K562 (cell line): ENCODE data around the gene BPNT1. TPM values are rescaled to one million over a fixed set of nuclear protein-coding genes. Genes with fewer than 3 reads are reported as not detected.

Experiments
- ATAC-seq: fragments of 200-7000 bp; cut with Tn5 transposase; 3 replicates; pipeline ENCODE4 v1.9.1; 2020; ENCODE audit warnings: moderate library complexity
- BruUV-seq: library from RNA; stranded (reverse); fragments of 400-500 nt; replicated peaks from 2 replicates; lab custom pipeline; 2021; lab: Mats Ljungman, UMichigan
- CTCF ChIA-PET: fragments of 300-600 bp; formaldehyde crosslinking; extraction: SDS; loops from one replicate; lab custom pipeline; 2021; ENCODE audit warnings: low intra/inter-chr PET ratio; lab: Yijun Ruan, JAX
- POLR2A ChIA-PET: fragments of 300-600, 350-650 bp; sonication (Branson Sonifier 250); formaldehyde crosslinking; extraction: SDS; loops from one replicate; lab custom pipeline; 2021; ENCODE audit warnings: antibody characterized with exemption, inconsistent platforms; lab: Yijun Ruan, JAX
- DNase-seq, 4 experiments: peaks; one replicate each; pipeline versions ENCODE4 v3.0.0 to v3.0.0-alpha.2; 2011 to 2018; ENCODE audit warnings: low spot score in 3 of 4, mixed read lengths in 3 of 4; ENCODE audit errors: extremely low read depth in 1 of 4
- FAIRE-seq: peaks from 2 replicates; lab custom pipeline; 2011; peaks lifted over from hg19 to GRCh38; lab: Jason Lieb, UNC
- H2AFZ ChIP-seq: 2 replicates; pipeline ENCODE4 v1.6.0; 2011; ENCODE audit warnings: low read depth, low read length, control low read depth, inconsistent platforms
- H3K27ac ChIP-seq: fragments of 200-600 bp; 3 replicates; pipeline ENCODE4 v1.8.0; 2011; ENCODE audit warnings: low read depth, mild to moderate bottlenecking, control low read depth, inconsistent platforms, low read length, moderate library complexity, mixed read lengths; ENCODE audit errors: extremely low read depth
- H3K27me3 ChIP-seq, 2 experiments: fragments of 300-600 bp in 1 of 2; 2 replicates in 1 of 2; 3 replicates in 1 of 2; pipeline versions ENCODE4 v1.6.0 to v1.8.0; 2011; ENCODE audit warnings: inconsistent platforms in 2 of 2, low read length in 2 of 2, mild to moderate bottlenecking in 1 of 2, mixed read lengths in 1 of 2, moderate library complexity in 1 of 2; ENCODE audit not compliant: control insufficient read depth in 2 of 2, insufficient read depth in 2 of 2
- H3K36me3 ChIP-seq: fragments of 300-600 bp; 3 replicates; pipeline ENCODE4 v1.8.0; 2011; ENCODE audit warnings: mild to moderate bottlenecking, low read length, inconsistent platforms; ENCODE audit not compliant: control insufficient read depth, insufficient read depth
- H3K4me1 ChIP-seq, 2 experiments: fragments of 200-600 bp in 1 of 2; replicated peaks in 1 of 2; 2 replicates in 1 of 2; 3 replicates in 1 of 2; pipeline versions ENCODE4 v1.5.1 to v1.8.0; 2011; ENCODE audit warnings: inconsistent platforms in 2 of 2, low read length in 2 of 2, mild to moderate bottlenecking in 1 of 2, mixed read lengths in 1 of 2, moderate library complexity in 1 of 2; ENCODE audit not compliant: control insufficient read depth in 2 of 2, insufficient read depth in 2 of 2
- H3K4me2 ChIP-seq: 2 replicates; pipeline ENCODE4 v1.6.1; 2011; ENCODE audit warnings: low read length, control low read depth, inconsistent platforms, mixed read lengths; ENCODE audit not compliant: insufficient read depth
- H3K4me3 ChIP-seq: fragments of 200-600 bp; sonication (generic), shearing (Covaris generic); 2 replicates; pipeline ENCODE4 v1.5.1; 2016; ENCODE audit warnings: control low read depth, inconsistent platforms
- H3K79me2 ChIP-seq: fragments of 200-600 bp; 3 replicates; pipeline ENCODE4 v1.8.0; 2011; ENCODE audit warnings: low read length, inconsistent platforms; ENCODE audit not compliant: control insufficient read depth, insufficient read depth
- H3K9ac ChIP-seq, 2 experiments: 2 replicates each; pipeline versions ENCODE4 v1.6.0 to v1.6.1; 2011; ENCODE audit warnings: low read depth in 2 of 2, low read length in 2 of 2, control low read depth in 1 of 2, inconsistent platforms in 1 of 2, mild to moderate bottlenecking in 1 of 2, mixed read lengths in 1 of 2; ENCODE audit not compliant: insufficient read depth in 1 of 2
- H3K9me1 ChIP-seq: one replicate; pipeline ENCODE4 v1.6.0; 2011; ENCODE audit warnings: inconsistent platforms, mild to moderate bottlenecking, low read length, moderate library complexity; ENCODE audit not compliant: control insufficient read depth, insufficient read depth
- H3K9me3 ChIP-seq: replicated peaks from 2 replicates; pipeline ENCODE4 v1.5.1; 2011; ENCODE audit warnings: low read depth, low read length, inconsistent platforms; ENCODE audit not compliant: control insufficient read depth, insufficient read depth
- H4K20me1 ChIP-seq: replicated peaks from 2 replicates; pipeline ENCODE4 v1.6.1; 2011; ENCODE audit warnings: low read length, inconsistent platforms, mixed read lengths; ENCODE audit not compliant: control insufficient read depth, insufficient read depth
- GATAD2A ChIP-seq: fragments of 450-650 bp; IDR thresholded peaks from 2 replicates; pipeline ENCODE4 v1.6.1; 2017
- MEF2A ChIP-seq: IDR thresholded peaks from 2 replicates; pipeline ENCODE4 v1.6.1; 2011; ENCODE audit warnings: low read depth, mild to moderate bottlenecking, low read length, moderate library complexity; ENCODE audit not compliant: control insufficient read depth
- MLX ChIP-seq, 2 experiments: fragments of 450-650 bp in 1 of 2; sonication (generic) in 1 of 2; formaldehyde crosslinking; conservative IDR thresholded peaks; 2 replicates each; pipeline versions ENCODE4 v1.4.0 to v1.8.1; 2020 to 2022; ENCODE audit warnings: mild to moderate bottlenecking in 1 of 2, missing genetic modification reagents in 1 of 2
- TGIF2 ChIP-seq: sonication (generic); formaldehyde crosslinking; IDR thresholded peaks from 2 replicates; pipeline ENCODE4 v1.8.1; 2022; ENCODE audit warnings: mild to moderate bottlenecking, missing genetic modification reagents, moderate library complexity
- ZNF311 ChIP-seq: fragments of 250-450 bp; sonication (Bioruptor Pico); IDR thresholded peaks from 2 replicates; pipeline ENCODE4 v1.4.0; 2020; ENCODE audit warnings: mild to moderate bottlenecking, moderate library complexity
- WGBS: fragments of 100-300 bp; shearing (Covaris generic); methylation state at CpG from one replicate; pipeline ENCODE4 v1.1.6; 2016; ENCODE audit warnings: low coverage, mixed read lengths; ENCODE audit not compliant: insufficient coverage; ENCODE audit errors: missing lambda C conversion rate; 5-methylcytosine and 5-hydroxymethylcytosine counted together
- in situ Hi-C: fragments of 300-500 bp; cut with MboI; formaldehyde crosslinking; loops from 4 replicates; pipeline ENCODE4 v1.15.0; 2018; ENCODE audit warnings: inconsistent platforms, mixed read lengths
- intact Hi-C: fragments of 100-400 bp; cut with micrococcal nuclease; formaldehyde crosslinking; loops from 2 replicates; pipeline ENCODE4 v1.14.2; 2022
- polyA plus RNA-seq, 8 experiments: library from polyadenylated mRNA; depleted of rRNA in 4 of 8; stranded (reverse) in 5 of 8; unstranded in 3 of 8; fragments of >200 nt; fragmentation: Nextera tagmentation in 2 of 8; fragmentation: Illumina TruSeq in 1 of 8; extraction: Ambion mirVana in 2 of 8; extraction: Trizol in 1 of 8; gene quantifications; 2 replicates each; pipeline versions ENCODE4 v1.2.1 to v1.2.3, GENCODE V29; 2011 to 2014; ENCODE audit warnings: inconsistent platforms in 1 of 8, missing spikeins in 1 of 8
- total RNA-seq, 7 experiments: library from RNA; depleted of rRNA in 6 of 7; stranded (reverse); fragments of >200 nt in 6 of 7; fragmentation: Illumina TruSeq in 2 of 7; extraction: Trizol in 2 of 7; gene quantifications; 2 replicates each; pipeline versions ENCODE4 v1.2.1 to v1.2.3, GENCODE V29; 2011 to 2021; ENCODE audit warnings: low replicate concordance in 1 of 7
- TF ChIP-seq, protein P1 (sequence below): fragments of 450-650 bp; IDR thresholded peaks from 2 replicates; pipeline ENCODE4 v1.6.1; 2017; ENCODE audit warnings: mild to moderate bottlenecking, moderate library complexity
- TF ChIP-seq, protein P2 (sequence below): sonication (generic); formaldehyde crosslinking; IDR thresholded peaks from 2 replicates; pipeline ENCODE4 v1.8.0; 2022; ENCODE audit warnings: missing genetic modification reagents, mild to moderate bottlenecking, borderline replicate concordance

The BPNT1 gene
- total and polyA plus RNA-seq, 9 of the 15 experiments (the other 6 are each of a cell fraction or from before 2014, with no cell fraction given): 30.2 to 73.8 (median 40.5) TPM

GRCh38 chr1:220137019-220137786 is 47.6 kb upstream of the BPNT1 start (continued):
- TF ChIP-seq, protein P1, sequence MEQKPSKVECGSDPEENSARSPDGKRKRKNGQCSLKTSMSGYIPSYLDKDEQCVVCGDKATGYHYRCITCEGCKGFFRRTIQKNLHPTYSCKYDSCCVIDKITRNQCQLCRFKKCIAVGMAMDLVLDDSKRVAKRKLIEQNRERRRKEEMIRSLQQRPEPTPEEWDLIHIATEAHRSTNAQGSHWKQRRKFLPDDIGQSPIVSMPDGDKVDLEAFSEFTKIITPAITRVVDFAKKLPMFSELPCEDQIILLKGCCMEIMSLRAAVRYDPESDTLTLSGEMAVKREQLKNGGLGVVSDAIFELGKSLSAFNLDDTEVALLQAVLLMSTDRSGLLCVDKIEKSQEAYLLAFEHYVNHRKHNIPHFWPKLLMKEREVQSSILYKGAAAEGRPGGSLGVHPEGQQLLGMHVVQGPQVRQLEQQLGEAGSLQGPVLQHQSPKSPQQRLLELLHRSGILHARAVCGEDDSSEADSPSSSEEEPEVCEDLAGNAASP: no peak
- TF ChIP-seq MLX (CRISPR knock-in tag; conservative IDR thresholded peaks at IDR 0.05) (no peak), ZNF311 (no peak)

DNA sequence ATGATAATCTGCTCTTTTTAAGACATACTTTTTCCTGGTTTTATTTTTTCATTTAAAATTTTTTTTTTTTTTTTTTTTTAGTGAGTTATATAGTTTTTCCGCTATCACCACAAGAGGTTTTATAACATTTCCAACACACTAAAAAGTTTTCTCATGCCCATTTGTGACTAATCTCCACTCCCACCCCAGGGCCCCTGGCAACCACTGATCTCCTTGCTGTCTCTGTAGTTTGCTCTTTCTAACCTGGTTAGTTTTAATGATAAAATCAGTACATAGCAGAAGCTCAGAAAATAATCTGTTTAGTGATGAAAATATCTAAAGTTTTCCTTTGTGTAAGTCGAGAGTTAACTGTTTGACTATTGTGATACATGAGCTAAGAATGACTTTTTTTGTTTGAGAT is 46.2 kb upstream of the BPNT1 start:
- Histone ChIP-seq H3K4me1 (no peaks in the 10 kb centered on the region), H3K36me3 (peaks cover 76% of the 10 kb centered on the region), H3K9me3 (no peaks in the 10 kb centered on the region), H4K20me1 (no peaks in the 10 kb centered on the region), H3K9me1 (no peaks in the 10 kb centered on the region), H2AFZ (no peak overlapping the region), H3K4me2 (no peak overlapping the region), H3K27me3 (no peaks in the 10 kb centered on the region), H3K4me3 (no peak overlapping the region), H3K9ac (no peak overlapping the region), H3K27ac (no peak overlapping the region), H3K79me2 (no peaks in the 10 kb centered on the region)
- TF ChIP-seq GATAD2A (no peak), MEF2A (no peak), TGIF2 (CRISPR knock-in tag) (no peak)
- TF ChIP-seq, protein P2, sequence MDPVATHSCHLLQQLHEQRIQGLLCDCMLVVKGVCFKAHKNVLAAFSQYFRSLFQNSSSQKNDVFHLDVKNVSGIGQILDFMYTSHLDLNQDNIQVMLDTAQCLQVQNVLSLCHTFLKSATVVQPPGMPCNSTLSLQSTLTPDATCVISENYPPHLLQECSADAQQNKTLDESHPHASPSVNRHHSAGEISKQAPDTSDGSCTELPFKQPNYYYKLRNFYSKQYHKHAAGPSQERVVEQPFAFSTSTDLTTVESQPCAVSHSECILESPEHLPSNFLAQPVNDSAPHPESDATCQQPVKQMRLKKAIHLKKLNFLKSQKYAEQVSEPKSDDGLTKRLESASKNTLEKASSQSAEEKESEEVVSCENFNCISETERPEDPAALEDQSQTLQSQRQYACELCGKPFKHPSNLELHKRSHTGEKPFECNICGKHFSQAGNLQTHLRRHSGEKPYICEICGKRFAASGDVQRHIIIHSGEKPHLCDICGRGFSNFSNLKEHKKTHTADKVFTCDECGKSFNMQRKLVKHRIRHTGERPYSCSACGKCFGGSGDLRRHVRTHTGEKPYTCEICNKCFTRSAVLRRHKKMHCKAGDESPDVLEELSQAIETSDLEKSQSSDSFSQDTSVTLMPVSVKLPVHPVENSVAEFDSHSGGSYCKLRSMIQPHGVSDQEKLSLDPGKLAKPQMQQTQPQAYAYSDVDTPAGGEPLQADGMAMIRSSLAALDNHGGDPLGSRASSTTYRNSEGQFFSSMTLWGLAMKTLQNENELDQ: no peak
- POLR2A ChIA-PET: interaction anchor here (2.1 kb wide), 1 partner anchor 10 kb away, joined by 6 read pairs; no protein-coding TSS in a partner anchor
- no peak for FAIRE-seq
- in situ Hi-C loops: no loop called here
- 100% methylated on average over 2 of the region's 2 CpGs for WGBS
- CTCF ChIA-PET: no interaction called here
- no peak for ATAC-seq
- DNase-seq: no peak
- intact Hi-C loops: no loop called here
- BruUV-seq: no TSS peak
